Stimulated activated naive CD4-positive, alpha-beta T cell (primary cell): ENCODE data around the gene MBP.
"Not testable (repeated sequence)": the region's sequence is repeated elsewhere in the genome, so short reads cannot be mapped to it uniquely, and the experiment has no call there.

ENCODE experiments used
- DNase-seq, 6 experiments: peaks; one replicate each; lab custom pipeline; 2025; lab: John Stamatoyannopoulos, UW

MBP gene

GRCh38 chr18:76970770-76971559 lies 161.6 kb downstream of the MBP start:
- no peak for DNase-seq

- no peak for DNase-seq
Measured at GRCh38 chr18:76967721-76968472, 164.7 kb downstream of the MBP start.

- not testable (repeated sequence) for DNase-seq
Measured at GRCh38 chr18:76967299-76967698, 165.3 kb downstream of the MBP start.

- not testable (repeated sequence) for DNase-seq
Measured at GRCh38 chr18:76965555-76966151, 166.9 kb downstream of the MBP start.

GRCh38 chr18:76963936-76964335 lies 168.6 kb downstream of the MBP start:
- no peak for DNase-seq

- no peak for DNase-seq
Measured at GRCh38 chr18:76962851-76963250, 169.7 kb downstream of the MBP start.

GRCh38 chr18:76960528-76961035 lies 172.0 kb downstream of the MBP start:
- no peak for DNase-seq

GRCh38 chr18:76959605-76960004 lies 173.0 kb downstream of the MBP start:
- no peak for DNase-seq

GRCh38 chr18:76958692-76959341 lies 173.8 kb downstream of the MBP start:
- no peak for DNase-seq

GRCh38 chr18:76957384-76958355 lies 174.9 kb downstream of the MBP start:
- no peak for DNase-seq

- no peak for DNase-seq
Measured at GRCh38 chr18:76956648-76957047, 175.9 kb downstream of the MBP start.

GRCh38 chr18:76955524-76956170 lies 176.9 kb downstream of the MBP start:
- DNase-seq = no peak

GRCh38 chr18:76953583-76954233 lies 178.9 kb downstream of the MBP start:
- no peak for DNase-seq

GRCh38 chr18:76953156-76953555 lies 179.4 kb downstream of the MBP start:
- DNase-seq = no peak

GRCh38 chr18:76952747-76953146 lies 179.8 kb downstream of the MBP start:
- DNase-seq = no peak

GRCh38 chr18:76951456-76952247 lies 180.9 kb downstream of the MBP start:
- DNase-seq = no peak

GRCh38 chr18:76948345-76948744 lies 184.2 kb downstream of the MBP start:
- DNase-seq = no peak

- DNase-seq = not testable (repeated sequence)
Measured at GRCh38 chr18:76944346-76944745, 188.2 kb downstream of the MBP start.
